GDM1 (cell line): Measurements from ENCODE around the gene HOXA6.

Source experiments
- DNase-seq: peaks from one replicate; lab custom pipeline; 2025; lab: John Stamatoyannopoulos, UW

The HOXA6 gene

DNA sequence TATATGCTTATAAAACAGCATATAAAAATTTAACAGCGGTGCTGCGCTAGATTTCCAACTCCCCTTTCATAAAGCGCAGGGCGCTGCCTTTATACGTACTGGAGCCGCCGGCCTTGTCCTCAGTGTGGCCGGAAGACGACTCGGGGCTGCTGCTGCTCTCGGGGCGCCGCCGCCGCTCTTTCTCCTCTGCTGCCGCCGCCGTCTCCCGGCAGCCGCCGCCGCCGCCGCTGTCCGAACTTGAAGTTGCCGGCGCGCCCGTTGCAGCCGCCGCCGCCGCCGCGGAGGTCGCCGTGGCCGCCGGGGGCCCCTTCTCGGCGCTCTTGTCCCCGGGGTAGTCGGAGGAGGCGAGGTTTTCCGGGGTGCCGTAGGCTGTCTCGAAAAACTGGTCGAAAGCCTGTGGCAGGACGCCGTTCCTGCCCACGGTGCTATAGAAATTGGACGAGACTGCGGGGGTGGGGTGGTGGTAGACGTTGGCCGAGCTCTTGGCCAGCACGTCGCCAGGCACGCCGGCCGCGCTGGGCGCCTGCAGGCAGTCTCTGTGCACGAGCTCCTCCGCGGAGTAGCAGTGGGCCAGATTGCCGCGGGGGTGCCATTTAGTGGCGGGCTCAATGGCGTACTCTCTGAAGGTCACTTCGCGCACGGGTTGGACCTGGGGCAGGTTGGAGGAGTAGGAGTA lies 36.9 kb upstream of the HOXA6 start:
- no peak for DNase-seq

DNA sequence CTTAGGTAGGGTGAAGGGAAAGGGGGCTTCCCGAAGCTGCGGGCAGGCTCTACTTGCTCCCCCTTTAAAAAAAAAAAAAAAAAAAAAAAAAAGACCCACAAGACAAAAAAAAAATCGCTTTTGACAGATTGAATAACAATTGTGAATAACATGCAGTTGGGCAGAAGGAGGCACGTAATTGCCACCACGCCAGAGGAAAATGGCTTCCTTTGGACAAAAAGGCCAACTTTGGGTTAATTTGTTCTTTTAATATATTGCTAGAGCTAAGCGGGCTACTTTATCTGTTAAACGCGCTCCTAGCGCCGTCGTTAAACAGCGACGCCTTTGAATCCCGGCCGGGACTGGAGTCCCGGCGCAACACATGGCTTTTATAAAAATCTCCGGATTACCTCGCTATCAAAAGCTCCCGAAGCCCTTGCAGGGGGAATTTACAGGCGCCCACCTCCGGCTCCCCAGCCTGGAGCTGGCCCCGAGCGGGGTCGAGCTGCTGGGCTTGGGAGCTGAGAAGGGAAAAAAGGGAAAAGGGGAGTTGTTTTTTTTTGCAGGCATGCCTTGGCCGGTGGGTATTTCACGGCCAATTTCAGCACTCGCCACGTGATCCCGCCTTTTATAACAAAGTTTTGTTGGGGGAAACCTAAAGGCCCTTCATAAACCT lies 36.2 kb upstream of the HOXA6 start:
- no peak for DNase-seq

DNA sequence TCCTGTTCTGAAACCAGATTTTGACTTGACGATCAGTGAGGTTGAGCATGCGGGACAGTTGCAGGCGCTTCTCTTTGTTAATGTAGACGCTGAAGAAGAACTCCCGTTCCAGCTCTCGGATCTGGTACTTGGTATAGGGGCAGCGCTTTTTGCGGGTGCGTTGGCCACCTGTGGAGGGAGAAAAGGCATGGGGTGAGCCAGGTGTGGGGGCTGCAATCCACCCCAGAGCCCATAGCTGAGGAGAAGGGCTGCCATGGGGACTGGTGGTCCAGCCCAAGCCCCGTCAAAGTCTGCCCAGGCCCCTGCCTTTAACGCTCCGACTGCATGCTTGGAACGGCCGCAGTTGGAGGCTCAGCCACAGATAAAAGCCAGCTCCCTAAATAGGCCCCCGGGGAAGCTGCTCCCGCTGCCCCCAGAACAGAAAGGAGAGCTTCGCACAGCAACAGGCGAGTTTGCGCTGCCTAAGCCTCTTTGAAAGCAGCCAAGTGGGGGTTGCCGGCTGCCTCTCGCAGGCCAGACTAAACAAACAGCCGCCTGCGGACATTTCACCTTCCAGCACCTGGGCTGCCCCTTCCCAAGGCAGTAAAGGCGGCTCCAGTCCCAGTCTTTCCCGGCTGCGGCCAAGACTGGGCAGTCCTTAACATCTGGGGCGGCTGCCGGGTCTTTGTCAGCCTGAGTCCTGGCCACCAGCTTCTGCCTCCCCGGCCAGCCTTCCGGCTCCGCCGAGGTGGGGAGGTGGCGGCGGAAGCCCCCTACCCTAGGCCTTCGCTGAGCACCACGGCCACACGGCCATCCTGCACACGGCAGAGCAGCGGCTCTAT lies 35.5 kb upstream of the HOXA6 start:
- no peak for DNase-seq

DNA sequence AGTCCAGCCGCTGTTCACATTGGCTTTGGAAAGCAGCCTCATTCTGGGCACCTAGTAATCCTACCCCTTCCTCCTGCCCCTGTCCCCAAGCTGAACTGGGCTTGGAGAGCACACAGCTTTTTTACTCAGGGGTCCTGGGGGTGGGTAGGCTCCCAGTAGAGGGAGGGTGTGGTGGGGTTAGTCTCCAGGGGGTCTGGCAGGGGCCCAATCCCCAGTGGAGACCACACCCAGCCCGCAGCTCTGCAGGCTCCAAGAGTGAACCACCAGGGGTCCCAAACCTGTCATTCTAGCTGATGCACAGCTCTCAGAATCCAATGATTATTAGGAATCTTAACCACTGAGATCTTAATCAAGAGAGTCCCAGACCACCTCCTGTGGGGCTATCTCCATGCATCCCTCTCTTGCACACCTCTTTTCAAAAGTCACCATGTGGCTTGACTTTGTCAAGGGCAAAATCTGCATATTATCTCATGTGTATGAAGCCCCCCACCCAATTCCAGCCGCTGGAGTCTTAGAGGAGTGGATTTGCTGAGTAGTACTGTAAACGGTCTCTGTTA lies 34.8 kb upstream of the HOXA6 start:
- DNase-seq, result no peak

DNA sequence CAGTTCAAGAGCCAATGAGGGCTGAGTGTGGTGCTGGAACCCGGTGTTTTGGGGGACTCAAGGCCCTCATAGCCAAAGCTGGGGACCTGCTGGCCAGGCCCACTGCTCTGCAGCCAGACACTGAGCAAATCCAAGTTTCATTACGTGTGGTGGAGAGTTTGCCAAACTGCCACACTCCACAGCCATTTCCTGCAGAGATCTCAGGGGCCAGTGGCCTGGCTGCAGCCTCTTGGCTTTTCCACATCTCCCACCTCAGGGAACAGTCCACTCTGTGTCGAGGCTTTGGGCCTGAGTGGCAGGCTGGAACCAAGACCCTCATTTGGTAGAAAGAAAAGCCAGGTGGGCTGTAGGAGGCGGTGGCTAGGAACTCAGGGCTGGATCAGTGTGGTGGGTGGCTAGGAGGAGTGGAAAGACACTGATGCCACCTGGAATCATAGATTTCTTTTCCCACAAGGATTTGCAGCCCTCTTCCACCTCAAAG lies 34.3 kb upstream of the HOXA6 start:
- no peak for DNase-seq

DNA sequence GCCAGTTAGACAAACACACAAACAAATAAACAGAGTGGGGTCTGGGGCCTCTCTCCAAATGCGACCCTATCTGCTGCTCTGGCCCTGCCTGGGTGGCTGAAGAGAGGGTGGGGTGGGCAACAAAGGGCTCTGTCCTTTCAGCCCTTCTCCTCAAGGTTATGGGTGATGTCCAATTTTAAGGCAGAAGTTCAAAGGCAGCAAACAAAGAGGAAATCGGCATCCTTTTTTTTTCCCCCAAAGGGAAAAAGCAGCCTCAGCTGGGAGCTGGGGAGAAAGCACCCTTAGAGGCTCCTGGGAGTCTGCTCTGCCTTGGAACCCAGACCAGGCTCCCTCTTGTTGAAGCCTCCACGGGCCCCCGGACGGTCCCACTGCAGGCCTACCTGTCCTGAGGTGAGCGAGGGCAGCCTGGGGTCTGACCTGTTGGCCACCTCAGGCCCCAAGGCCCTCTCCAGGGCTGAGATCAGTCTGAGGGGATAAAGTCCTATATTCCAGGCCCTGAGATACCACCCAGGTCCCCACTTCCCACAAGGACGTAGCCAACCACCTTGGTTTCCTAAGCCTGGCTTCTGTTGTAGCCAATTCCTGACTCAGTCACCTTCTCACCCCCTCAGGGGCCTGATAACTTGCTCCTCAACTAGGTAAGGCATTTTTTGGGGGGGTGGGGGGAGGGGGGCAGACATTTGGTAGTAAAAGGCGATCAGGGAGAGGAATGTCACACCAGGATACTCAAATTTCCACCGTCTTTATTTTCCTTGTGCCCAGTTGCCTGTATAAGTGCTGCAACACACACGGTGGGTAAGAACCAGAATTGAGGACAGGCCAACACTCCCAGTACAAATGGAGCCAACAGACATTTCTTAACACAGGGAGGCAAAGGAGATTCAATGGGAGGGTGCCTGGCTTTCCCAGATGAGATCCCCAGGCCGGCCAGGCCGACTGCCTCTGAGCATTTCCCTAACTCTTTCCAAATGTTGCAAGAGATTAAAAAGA lies 33.2 kb upstream of the HOXA6 start:
- no peak for DNase-seq

DNA sequence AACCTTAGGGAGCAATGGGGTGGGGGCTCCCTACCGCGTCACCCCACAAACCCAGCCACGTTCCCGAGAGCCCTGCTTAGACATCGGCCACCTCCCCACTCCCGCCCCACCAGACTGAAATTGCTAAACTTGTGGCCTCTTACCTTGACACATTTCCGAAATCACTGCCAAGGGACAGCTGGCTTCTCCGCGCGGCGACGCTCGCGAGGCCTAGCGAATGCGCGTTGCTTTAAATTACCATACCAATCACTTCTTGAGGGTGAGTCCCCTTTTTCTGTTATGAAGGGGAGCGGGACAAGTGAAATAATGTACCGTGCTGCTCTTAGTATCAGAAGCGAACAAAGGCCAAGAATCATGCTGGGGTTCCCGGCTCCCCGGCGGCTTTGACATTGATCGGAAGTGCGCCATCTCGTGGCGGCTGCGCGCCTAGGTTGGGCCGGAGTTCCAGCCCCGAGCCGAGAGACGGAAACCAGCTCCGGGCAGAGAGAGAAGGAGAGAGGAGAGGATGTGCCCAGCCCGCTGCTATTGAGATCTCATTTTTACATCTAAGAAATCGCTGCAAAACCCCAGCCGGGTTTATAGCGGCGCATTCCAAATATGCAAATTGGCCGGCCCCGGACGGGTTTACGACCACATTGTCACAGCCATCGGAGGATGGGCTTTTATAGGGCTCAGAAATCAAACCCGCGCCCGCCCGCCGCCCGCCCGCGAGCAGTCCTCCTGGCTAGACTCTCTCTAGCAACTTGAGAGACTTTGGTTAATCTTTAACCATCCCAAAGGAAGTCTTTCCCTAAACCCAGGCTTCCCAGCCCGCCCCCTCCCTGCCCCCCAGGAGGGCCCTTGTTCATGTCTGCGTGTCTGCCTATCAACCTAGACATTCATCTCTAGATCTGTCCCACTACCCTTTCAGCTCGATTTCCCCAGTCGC lies 32.2 kb upstream of the HOXA6 start:
- DNase-seq, result peak; percentile 26

DNA sequence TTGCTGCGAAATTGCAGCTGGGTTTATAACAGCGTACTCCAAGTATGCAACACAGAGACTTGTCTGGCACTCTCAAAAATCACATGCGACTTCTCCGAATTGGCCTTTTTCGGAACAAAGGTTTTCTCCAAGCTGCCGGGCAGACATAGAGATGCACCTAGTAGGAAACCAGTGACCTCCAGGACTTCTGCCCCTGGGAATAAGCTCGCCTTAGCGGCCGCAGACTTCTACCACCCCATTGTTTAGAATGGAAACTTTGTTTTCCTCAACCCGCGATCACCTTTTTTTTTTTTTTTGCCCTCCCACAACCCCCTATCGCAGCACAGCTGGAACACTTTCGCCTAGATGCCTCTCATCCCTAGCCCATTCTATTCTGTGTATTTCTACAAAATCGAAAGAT lies 31.5 kb upstream of the HOXA6 start:
- no peak for DNase-seq

DNA sequence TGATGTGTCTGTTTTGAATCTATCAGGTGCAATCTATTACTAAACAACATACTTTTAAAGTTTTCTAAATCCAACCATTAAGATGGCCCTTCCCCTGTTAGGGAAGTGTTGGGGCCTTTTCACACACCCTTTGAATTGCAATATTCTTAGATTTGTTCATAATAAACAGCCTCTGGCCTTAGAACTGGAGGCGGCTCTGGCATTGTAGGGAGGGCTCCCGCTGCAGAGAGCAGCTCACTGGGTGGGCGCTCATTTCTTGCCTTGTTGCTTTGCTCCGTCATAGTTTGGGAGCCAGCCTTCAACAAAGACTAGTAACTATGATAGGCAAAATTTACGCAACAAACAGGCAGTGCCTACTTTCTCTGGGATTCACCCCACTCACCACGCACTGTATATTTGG lies 30.8 kb upstream of the HOXA6 start:
- no peak for DNase-seq

DNA sequence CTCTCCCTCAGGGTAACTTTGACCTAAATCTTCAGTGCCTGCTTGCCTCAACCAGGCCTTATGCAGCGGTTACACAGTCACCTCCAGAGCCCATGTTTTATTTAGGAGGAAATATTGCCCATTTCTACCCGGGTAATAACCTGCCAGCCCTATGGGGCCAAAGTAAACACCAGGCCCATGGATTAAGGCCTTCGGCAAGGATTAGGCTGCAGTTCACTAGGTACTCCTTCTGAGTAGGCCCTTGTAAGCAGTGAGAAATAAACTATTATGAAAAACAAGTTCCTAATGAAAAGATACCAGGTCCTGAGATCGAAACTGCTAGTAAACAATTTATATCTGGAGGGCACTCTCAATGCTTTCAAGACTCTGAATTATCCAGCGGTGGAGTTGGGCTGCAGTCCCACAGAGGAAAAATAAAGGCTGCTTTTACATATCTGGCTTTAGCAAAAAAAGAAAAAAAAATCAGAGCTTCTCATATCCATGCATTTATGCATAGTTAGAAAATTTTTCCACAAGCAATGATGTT lies 30.3 kb upstream of the HOXA6 start:
- no peak for DNase-seq

DNA sequence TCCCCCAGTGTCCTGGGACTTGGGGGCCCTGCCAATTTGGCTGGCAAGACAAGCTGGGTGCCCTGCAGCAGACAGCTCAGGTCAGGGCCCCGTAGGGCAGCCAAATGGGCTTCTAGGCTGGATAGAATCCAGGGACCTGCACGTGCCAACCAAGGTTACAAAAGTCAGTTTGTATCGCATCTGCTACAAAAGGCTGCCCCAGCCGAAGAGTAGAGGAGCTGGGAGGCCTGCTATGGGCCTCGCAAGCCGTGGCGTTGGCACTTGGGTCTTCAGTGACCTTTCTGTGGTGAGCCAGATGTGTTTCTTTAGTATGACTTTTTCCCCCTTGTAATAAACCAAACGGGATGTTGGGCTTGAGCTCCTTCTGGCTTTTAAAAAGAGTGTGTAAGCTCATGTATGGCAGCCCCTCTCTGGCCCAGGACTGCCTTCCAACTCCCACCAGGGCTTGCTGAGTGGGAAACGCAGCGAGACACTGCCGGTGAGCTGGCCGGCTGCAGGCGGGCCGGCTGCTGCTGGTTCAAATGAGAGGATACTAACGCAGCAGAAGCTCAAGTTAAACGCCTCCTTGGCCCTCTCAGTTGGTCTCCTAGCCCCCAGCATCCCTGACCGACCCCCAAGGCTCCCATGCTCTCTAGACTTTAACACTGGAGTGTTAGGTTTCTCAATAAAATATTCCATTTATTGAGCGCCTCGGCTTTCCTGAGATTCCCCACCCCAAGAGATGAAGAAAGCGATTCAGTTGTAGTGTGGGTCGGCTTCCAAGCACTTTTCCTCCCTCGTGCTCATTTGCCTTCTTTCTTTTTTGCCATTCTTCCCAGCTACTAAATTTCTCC lies 29.6 kb upstream of the HOXA6 start:
- DNase-seq, result no peak

DNA sequence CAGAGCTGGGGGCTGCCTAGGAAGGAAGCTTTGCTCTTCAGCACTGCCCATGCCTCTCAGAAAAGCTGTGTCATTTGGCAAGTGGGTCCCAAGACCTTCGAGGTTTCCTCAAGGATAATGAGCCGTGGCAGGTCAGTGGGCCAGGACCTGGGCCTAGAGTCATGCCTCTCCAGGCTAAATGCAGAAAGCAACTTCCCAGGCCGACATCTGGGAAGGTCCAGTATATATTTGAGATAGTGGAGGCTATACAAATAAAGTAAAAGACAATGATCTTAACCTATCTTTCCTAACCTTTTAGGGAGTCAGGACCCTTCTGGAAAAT lies 28.9 kb upstream of the HOXA6 start:
- no peak for DNase-seq

DNA sequence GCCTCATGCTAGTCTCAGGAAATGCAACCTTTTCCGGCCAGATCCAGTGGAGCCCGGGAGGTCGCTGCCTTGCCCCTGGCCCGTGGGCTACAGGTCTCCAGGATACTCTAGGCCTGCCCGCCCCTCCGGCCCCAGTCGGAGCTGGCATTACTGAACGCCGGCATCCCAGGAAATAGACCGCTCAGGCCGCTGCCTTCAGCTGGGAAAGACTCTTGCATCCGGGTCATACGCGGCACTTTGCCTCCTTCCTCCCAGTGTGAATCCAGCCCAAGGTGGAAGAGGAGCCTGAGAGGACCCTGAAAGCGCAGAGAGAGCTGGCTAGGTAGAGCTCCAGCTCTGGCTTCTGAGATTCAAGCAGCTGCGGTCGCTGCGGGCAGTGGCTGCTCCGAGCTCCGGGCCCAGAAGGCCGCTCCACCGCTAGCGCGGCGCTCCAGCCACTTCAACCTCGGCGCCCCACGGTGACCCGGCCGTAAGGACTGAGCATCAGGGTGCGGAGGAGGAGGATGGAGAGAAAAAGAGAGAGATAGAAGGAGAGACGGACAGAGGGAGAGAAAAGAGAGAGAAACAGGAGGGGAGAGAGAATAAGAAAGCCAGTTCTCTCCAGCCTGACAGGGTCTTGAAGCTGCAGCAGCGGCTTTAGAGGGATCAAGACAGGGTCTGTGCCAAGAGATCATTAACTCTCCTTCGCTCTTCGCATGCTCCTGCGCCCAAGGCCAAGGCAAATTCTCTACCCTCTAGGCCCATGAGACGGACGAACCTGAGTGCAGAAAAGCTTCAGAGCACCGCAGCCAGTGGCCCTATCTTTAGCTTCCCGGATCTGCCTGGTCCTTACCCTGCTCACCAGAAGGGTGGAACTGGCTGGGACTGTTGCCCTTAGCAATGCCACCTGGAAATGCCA lies 28.3 kb upstream of the HOXA6 start:
- DNase-seq, result no peak

DNA sequence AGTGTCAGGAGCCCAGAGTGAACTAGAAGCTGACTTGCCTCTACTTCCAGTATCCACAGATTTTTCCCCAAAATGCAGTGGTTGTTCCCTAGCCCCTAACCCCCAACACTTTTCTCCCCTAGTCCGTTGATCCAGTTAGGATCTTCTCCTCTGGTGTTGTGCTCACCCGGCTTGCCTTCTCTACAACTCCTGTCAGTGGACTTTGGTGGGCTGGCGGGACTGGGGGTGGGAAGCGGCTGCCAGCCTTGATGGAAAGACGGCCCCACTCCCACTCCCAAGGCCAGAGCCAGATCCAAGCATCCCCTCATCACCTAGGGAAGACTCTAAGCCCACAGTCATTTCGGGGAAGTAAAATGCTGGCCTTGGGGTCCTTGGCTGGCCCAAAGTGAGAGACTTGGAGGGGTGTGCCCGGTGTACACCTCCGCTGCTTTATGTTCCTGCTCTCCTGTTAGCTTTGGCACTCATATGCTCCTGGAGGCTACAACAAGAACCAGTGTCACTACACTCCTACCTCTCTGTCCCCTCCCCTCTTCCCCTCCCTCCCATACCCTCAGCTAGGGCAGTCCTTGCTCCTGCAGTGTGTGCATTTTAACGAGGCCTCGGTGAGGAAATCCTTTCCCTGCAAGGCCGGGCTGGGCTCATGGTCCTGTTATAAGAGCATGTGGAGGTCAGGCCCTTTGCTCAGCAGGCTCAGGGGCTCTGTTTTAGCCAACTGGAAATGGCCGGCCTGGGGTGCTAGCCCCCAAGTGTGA lies 27.5 kb upstream of the HOXA6 start:
- DNase-seq, result no peak

DNA sequence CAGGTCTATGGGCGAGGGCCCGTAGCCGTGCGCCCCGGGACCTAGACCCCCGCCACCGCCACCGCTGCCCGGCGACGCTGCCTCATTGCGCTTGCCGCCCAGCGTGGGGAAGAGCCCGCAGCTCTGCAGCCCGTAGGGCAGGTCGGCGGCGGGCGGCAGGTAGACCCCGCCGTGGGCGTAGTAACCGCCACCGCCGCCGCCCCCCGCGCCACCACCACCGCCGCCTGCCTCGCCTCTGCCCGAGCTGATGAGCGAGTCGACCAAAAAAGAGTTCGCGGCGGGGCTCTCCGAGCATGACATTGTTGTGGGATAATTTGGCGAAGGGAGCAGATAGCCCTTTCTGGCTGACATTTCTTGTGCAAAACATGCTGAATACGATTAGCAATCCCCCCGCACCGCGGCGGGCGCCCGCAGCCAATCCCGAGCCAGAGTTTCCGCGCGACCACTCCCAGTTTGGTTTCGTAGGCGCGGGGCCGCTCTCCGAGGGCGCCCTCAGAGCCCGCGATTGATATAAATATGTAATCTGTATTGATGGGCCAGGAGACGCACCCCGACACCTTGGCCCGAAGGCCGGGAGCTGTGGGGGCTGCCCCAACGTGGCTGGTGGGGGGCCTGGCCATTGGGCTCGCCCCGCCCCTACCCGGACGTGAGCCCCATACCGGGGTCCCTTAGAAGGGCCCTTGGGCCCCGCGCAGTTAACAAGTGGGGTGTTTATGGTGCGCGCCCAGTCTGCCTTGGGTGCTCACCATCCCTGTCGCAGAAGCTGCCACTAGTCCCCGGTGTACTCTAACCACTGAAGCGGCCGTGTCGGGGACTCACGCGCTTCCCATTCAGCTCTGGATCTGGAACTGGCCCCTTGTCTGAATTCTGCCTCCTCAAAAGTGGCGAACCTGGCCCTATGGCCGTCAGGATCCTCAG lies 26.6 kb upstream of the HOXA6 start, which contains the start of gene HOXA10:
HOXA10 (minus strand) TSS at position 365 of the 918 bp plus-strand sequence; CDS start at position 351, 14 bp downstream.
- peak; percentile 48 for DNase-seq

DNA sequence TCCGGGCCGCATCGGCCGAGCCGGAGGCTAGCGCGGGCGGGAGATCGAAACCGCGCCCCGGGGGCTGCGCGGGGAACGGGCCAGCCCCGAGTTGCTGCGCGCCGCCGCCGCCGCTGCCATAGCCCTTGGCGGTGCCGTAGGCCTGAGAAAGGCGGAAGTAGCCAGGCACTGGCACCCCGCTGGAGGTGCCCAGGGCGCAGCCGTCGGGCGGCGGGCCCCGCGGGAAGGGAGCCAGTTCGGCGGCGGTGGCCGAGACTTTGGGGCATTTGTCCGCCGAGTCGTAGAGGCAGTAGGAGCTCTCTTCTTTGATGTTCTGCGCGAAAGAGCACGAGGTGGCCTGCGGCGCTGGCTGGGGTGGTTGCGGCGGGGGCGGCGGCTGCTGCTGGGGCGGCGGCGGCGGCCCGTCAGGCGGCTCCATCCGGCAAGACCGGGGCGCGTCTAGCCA lies 26.0 kb upstream of the HOXA6 start:
- DNase-seq, result no peak
